Suprapubic skin (tissue), 3 donors: ENCODE results near the gene SCPEP1.

Experiments
- POLR2AphosphoS5 ChIP-seq, 3 donors: sonication (generic); formaldehyde crosslinking; IDR thresholded peaks; one replicate each; pipeline ENCODE4 v1.6.1; 2017; ENCODE audit warnings: antibody characterized with exemption in 3 of 3
- TF ChIP-seq, protein P1 (sequence below), 2 donors: fragments of 200-600 bp in 1 of 2; fragments of 450-650 bp in 1 of 2; sonication (generic) in 1 of 2; IDR thresholded peaks; one replicate each; pipeline ENCODE4 v1.5.1; 2016 to 2019; ENCODE audit warnings: antibody characterized with exemption in 2 of 2, mild to moderate bottlenecking in 1 of 2, moderate library complexity in 1 of 2

DNA sequence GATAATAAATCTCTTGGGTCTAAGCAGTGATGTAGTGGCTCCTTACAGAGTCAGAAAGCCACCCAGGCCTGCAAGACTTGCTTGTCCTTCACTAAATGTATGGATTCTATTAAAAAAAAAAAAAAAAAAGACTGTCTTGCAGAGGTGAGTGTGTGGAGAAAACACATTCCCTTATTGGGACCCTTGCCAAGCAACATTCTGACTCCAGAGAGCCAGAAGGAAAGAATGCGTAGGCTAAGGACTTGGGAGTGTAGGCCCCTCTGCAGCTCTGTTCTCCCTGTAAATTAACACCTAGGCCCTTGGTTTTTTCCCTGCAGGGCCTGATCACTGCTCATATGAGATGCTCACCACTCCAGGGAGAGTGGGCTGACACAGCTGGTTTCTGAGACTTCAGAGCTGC lies 17.8 kb downstream of the SCPEP1 start:
- TF ChIP-seq, protein P1, sequence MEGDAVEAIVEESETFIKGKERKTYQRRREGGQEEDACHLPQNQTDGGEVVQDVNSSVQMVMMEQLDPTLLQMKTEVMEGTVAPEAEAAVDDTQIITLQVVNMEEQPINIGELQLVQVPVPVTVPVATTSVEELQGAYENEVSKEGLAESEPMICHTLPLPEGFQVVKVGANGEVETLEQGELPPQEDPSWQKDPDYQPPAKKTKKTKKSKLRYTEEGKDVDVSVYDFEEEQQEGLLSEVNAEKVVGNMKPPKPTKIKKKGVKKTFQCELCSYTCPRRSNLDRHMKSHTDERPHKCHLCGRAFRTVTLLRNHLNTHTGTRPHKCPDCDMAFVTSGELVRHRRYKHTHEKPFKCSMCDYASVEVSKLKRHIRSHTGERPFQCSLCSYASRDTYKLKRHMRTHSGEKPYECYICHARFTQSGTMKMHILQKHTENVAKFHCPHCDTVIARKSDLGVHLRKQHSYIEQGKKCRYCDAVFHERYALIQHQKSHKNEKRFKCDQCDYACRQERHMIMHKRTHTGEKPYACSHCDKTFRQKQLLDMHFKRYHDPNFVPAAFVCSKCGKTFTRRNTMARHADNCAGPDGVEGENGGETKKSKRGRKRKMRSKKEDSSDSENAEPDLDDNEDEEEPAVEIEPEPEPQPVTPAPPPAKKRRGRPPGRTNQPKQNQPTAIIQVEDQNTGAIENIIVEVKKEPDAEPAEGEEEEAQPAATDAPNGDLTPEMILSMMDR (IDR thresholded peaks at IDR 0.05) = no peak
- no peak for TF ChIP-seq POLR2AphosphoS5 (IDR thresholded peaks at IDR 0.05)
